HG02588 (cell line): ENCODE results near the gene ELOVL1.
"Not testable (repeated sequence)": the region's sequence is repeated elsewhere in the genome, so short reads cannot be mapped to it uniquely, and the experiment has no call there.

ENCODE experiments used
- ATAC-seq: cut with Tn5 transposase; IDR thresholded peaks from one replicate; pipeline ENCODE4 v1.9.1; 2021; ENCODE audit warnings: mild to moderate bottlenecking, moderate library complexity; ENCODE audit not compliant: unreplicated experiment

Gene ELOVL1

GRCh38 chr1:43367904-43368645 is at the start of gene ELOVL1:
ELOVL1 (minus strand) TSS chr1:43368011; CDS start chr1:43365609, 2,402 bp downstream.
- peak; percentile 71 for ATAC-seq

GRCh38 chr1:43415901-43416300 is 48.1 kb upstream of the ELOVL1 start:
- ATAC-seq: no peak

GRCh38 chr1:43414634-43415223 is 46.9 kb upstream of the ELOVL1 start:
- no peak for ATAC-seq

- ATAC-seq: not testable (repeated sequence)
These were observed 45.6 kb upstream of the ELOVL1 start for GRCh38 chr1:43413426-43413825.

- ATAC-seq: no peak
These were observed 42.8 kb upstream of the ELOVL1 start for GRCh38 chr1:43410571-43410970.

GRCh38 chr1:43405876-43406234 is 38.0 kb upstream of the ELOVL1 start:
- ATAC-seq: no peak

GRCh38 chr1:43405219-43405875 is 37.5 kb upstream of the ELOVL1 start:
- ATAC-seq: no peak

- no peak for ATAC-seq
These were observed 36.5 kb upstream of the ELOVL1 start for GRCh38 chr1:43404353-43404752.

GRCh38 chr1:43402089-43402865 is 34.5 kb upstream of the ELOVL1 start:
- ATAC-seq: no peak

GRCh38 chr1:43400441-43400840 is 32.6 kb upstream of the ELOVL1 start:
- ATAC-seq: not testable (repeated sequence)

- no peak for ATAC-seq
These were observed 30.4 kb upstream of the ELOVL1 start for GRCh38 chr1:43398227-43398626.

GRCh38 chr1:43396059-43396458 is 28.2 kb upstream of the ELOVL1 start:
- no peak for ATAC-seq

GRCh38 chr1:43395523-43395922 is 27.7 kb upstream of the ELOVL1 start:
- ATAC-seq: no peak

- no peak for ATAC-seq
These were observed 24.9 kb upstream of the ELOVL1 start for GRCh38 chr1:43392702-43393101.

- ATAC-seq: peak; percentile 88
These were observed 21.8 kb upstream of the ELOVL1 start, which contains the start of the genes MED8 and SZT2 for GRCh38 chr1:43389326-43390313. MED8 (minus strand) TSS chr1:43389800; CDS start chr1:43389764, 36 bp downstream. SZT2 (plus strand) TSS chr1:43389899; CDS start chr1:43389969, 70 bp downstream.

- ATAC-seq: no peak
These were observed 20.8 kb upstream of the ELOVL1 start for GRCh38 chr1:43388613-43389012.

GRCh38 chr1:43387976-43388599 is 20.3 kb upstream of the ELOVL1 start:
- no peak for ATAC-seq

- ATAC-seq: no peak
These were observed 18.9 kb upstream of the ELOVL1 start for GRCh38 chr1:43386676-43387075.

GRCh38 chr1:43383449-43383848 is 15.6 kb upstream of the ELOVL1 start:
- ATAC-seq: no peak
